H1 (cell line): ENCODE data around the gene SMPDL3B.
A peak's percentile ranks its signal among the peaks of the same experiment; 100 is the strongest.

Source experiments
- ASH2L ChIP-seq: fragments of 200-600, 300-600 bp; sonication (generic); IDR thresholded peaks from one replicate; pipeline ENCODE4 v1.7.1; 2017; ENCODE audit warnings: low read length
- BRCA1 ChIP-seq: IDR thresholded peaks from 2 replicates; pipeline ENCODE4 v1.6.1; 2012; ENCODE audit warnings: low read depth, low read length, improper control_type of control experiment
- POLR2AphosphoS5 ChIP-seq: IDR thresholded peaks from 2 replicates; pipeline ENCODE4 v1.6.1; 2011; ENCODE audit warnings: low read depth, low read length
- SIN3A ChIP-seq, 2 experiments: IDR thresholded peaks in 1 of 2; conservative IDR thresholded peaks in 1 of 2; 2 replicates each; pipeline ENCODE4 v1.6.1; 2011 to 2012; ENCODE audit warnings: low read length in 2 of 2, improper control_type of control experiment in 1 of 2, low read depth in 1 of 2, mild to moderate bottlenecking in 1 of 2
- SP2 ChIP-seq: IDR thresholded peaks from 2 replicates; pipeline ENCODE4 v1.6.1; 2012; ENCODE audit warnings: mild to moderate bottlenecking, low read length, inconsistent platforms
- SRF ChIP-seq: IDR thresholded peaks from 2 replicates; pipeline ENCODE4 v1.6.1; 2011; ENCODE audit warnings: mild to moderate bottlenecking, low read depth, low read length, moderate library complexity

- TF ChIP-seq POLR2AphosphoS5 (peak; percentile 54), ASH2L (no peak), SRF (no peak), SP2 (no peak), SIN3A (conservative IDR thresholded peaks at IDR 0.05 in 1 of 2, IDR thresholded peaks at IDR 0.05 in 1 of 2; ENCODE audit: low read depth in 1 of 2, low read length in 2 of 2) (no peak), BRCA1 (no peak)
These were observed 2.7 kb downstream of the SMPDL3B start for GRCh38 chr1:27937524-27937836.
